GM12873 (cell line): ENCODE measurements around the gene GPBP1.

Experiments used
- TF ChIP-seq, protein P1 (sequence below): IDR thresholded peaks from 2 replicates; pipeline ENCODE4 v1.5.1; 2012; ENCODE audit warnings: low read depth, mild to moderate bottlenecking, moderate library complexity, low read length, control low read depth; ENCODE audit not compliant: insufficient read depth; ENCODE audit errors: missing control alignments

Gene GPBP1

DNA sequence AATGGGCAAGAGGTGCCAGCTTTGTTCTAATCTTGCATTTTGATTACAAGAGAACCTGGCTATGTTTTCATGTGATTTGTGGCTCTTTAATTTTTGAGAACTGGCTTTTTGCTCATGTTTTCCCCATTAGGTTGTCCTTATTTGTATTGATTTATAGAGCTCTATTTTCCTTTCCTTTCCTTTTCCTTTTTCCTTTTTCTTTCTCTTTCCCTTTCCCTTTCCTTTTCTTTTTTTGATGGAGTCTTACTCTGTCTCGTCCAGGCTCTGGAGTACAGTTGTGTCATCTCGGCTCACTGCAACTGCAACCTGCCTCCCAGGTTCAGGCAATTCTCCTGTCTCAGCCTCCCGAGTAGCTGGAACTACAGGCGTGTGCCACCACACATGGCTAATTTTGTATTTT lies 55.5 kb downstream of the GPBP1 start:
- TF ChIP-seq, protein P1, sequence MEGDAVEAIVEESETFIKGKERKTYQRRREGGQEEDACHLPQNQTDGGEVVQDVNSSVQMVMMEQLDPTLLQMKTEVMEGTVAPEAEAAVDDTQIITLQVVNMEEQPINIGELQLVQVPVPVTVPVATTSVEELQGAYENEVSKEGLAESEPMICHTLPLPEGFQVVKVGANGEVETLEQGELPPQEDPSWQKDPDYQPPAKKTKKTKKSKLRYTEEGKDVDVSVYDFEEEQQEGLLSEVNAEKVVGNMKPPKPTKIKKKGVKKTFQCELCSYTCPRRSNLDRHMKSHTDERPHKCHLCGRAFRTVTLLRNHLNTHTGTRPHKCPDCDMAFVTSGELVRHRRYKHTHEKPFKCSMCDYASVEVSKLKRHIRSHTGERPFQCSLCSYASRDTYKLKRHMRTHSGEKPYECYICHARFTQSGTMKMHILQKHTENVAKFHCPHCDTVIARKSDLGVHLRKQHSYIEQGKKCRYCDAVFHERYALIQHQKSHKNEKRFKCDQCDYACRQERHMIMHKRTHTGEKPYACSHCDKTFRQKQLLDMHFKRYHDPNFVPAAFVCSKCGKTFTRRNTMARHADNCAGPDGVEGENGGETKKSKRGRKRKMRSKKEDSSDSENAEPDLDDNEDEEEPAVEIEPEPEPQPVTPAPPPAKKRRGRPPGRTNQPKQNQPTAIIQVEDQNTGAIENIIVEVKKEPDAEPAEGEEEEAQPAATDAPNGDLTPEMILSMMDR, result no peak

DNA sequence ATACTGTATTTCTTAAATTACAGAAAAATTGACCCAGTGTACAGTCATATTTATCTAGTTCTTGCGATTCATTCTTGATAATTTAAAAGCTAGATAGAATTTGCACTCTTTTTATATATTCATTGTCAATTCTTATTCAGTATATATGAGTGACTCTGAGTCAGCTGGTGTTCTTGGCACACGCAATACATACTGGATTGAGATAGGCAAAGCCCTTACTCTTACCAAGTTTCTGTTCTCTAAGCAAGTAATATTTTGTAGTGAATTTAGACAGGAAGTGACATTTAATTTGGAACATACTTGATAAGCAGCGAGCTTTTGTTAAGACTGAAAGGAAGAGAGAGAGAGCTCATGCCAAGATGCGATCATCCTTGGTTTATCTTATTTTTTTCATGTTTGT lies 57.7 kb downstream of the GPBP1 start:
- TF ChIP-seq, protein P1, result no peak

DNA sequence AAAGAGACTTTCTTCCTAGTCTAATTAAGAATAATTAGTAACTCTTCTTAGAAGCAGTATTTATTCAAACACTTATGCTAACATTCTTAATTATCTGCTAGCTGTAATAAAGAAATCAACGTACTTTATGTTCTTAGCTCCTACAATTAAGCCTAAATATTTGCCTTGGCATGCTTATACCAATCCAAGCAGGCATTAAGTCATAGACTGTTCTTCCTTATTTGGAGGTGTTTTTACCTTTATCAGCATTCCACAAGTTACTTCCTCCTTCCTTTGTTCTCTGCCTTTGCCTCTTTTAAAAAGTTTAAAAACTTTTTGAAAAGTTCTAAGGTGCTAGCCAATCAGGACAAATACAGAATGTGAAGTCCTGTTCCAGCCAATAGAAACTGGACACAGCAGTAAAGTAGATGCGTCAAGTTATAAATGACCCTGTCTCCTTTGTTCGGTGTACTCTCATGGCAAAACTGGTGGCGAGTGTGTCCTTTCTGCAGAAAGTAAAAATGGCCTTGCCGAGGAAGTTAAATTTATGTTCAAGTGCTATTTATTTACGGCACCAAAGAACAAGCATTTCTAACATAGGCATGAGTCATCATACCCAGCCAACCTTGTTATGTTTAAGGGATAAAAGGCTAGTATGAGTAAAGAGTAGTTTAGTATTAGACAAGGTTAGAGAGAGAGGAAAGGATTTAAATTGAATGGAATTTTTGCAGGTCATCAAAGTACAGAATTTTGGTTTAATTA lies 58.6 kb downstream of the GPBP1 start:
- TF ChIP-seq, protein P1, result no peak

DNA sequence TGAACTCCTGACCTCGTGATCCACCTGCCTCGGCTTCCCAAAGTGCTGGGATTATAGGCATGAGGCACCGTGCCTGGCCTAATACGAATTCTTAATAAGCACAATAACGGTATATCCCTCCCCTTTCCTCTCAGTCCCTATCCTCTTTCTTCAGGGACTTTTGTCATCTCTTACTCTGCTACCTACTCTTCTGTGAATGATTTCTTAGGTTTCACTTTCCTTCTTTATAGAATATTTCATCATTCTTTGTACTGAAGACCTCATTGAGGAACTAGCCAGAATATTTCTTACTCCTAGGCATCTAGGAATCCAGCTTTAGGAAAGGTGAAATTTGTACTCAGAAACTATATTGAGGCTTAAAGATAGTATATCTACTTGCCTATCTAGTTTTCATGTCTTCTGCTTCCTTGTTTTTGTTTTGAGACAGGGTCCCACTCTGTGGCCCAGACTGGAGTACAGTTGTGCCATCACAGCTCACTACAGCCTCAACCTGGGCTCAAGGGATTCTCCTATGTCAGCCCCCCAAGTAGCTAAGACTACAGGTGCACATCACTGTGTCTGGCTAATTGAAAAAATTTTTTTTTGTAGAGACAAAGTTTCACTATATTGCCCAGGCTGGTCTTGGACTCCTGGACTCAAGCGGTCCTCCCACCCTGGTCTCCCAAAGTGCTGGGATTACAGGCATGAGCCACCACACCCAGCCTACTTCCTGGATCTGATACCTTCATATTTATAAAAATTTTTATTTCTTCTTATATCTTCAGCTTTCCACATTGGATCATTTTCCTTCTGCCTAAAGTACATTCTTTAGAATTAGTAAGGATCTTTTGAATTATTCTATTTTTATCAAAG lies 69.7 kb downstream of the GPBP1 start:
- TF ChIP-seq, protein P1, result no peak

DNA sequence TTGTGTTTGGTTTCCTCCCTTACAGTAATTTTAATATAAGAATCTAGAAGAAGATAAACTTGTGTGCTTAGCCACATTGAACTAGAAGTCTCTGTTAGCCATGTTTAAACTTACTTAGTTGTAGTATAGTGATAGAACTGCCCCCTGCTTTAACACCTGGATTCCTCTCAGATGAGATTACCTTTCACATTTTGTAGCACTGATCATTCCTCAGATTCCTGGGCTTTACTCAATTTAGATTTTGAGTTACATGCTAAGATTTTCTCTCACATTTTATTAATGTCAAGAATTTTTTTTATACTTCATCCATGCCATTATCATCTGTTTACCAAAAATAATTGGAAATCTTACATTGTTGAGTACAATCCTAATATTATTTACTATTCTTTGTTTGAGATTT lies 70.5 kb downstream of the GPBP1 start:
- TF ChIP-seq, protein P1, result no peak

DNA sequence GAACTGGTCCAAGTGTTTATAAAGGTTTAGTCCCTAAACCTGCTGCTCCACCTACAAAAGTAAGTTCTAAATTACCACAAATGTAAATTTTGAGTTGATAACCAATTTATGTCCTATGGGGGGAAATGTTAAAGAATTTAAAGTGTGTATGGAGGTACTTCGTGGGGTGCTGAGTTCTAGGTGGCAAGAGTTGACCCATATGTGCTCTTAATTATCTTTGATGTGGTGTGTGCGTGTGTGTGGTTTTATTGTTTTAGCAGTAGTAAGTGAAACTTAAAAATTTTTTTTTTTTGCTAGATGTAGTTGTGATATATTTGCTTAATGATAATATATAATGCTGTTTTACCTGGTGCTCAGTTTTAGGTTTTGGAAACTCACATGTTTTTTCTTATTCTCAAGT lies 72.6 kb downstream of the GPBP1 start:
- TF ChIP-seq, protein P1, result no peak

DNA sequence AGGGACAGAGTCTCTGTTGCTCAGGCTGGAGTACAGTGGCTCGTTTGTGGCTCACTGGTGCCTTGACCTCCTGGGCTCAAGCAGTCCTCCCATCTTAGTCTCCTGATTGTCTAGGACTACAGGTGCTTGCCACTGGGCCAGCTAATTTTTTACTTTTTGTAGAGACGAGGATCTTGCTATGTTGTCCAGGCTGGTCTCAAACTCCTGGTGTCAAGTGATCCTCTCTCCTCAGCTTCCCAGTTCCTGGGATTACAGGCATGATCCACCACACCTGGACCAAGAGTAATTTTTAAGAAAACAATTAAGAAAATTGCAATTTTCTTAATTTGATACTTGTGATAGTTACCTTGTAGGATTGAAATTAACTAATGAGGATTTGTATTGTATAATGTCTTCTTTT lies 73.9 kb downstream of the GPBP1 start:
- TF ChIP-seq, protein P1, result no peak
